ENCODE results near the gene MAVS.

MAVS gene

DNA sequence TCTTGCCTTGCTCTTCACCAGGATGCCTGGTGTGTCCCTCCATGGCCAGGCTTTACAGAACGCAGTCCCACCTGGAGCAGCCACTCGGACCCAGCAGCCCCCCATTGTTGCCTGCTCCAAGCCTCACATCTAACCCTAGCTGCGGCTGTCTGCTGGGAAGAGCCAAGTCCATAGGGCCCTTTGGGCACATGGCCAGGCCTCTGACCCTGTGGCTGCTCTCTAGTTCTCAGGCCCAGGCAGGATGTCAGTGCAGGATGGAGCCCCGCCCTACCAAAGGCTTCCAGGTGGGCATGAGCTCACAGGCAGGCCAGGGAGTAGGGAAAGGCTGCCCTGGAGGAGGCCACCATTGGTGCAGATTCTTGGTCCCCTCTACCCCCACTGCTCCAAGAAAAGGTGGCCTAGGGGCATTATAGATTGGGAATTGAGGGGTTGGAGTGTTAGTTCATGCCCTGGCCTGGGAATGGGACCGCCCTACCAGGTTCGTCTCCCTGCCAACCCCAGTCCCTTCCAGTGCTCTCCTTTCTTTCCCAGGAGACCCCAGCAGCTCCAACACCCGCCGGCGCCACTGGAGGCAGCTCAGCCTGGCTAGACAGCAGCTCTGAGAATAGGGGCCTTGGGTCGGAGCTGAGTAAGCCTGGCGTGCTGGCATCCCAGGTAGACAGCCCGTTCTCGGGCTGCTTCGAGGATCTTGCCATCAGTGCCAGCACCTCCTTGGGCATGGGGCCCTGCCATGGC lies 18.7 kb downstream of the MAVS start:
- TF ChIP-seq ZFP3 (CRISPR knock-in tag; IDR thresholded peaks at IDR 0.05): no peak
- TF ChIP-seq GLIS3 (CRISPR knock-in tag; IDR thresholded peaks at IDR 0.05): no peak
- no peak for TF ChIP-seq ZC3H10 (CRISPR knock-in tag; IDR thresholded peaks at IDR 0.05)
- no peak for TF ChIP-seq ZNF8 (CRISPR knock-in tag; IDR thresholded peaks at IDR 0.05)
- TF ChIP-seq OSR1 (CRISPR knock-in tag; IDR thresholded peaks at IDR 0.05): no peak
- TF ChIP-seq ARNTL (CRISPR knock-in tag; IDR thresholded peaks at IDR 0.05; ENCODE audit: borderline replicate concordance, low read depth): no peak
- TF ChIP-seq RARB (CRISPR knock-in tag; IDR thresholded peaks at IDR 0.05): no peak
- TF ChIP-seq ISL1 (CRISPR knock-in tag; IDR thresholded peaks at IDR 0.05): no peak
- no peak for TF ChIP-seq TSHZ2 (CRISPR knock-in tag; IDR thresholded peaks at IDR 0.05)
- no peak for ATAC-seq

GRCh38 chr20:3865887-3866407 lies 19.3 kb downstream of the MAVS start:
- no peak for ATAC-seq

More at GRCh38 chr20:3865887-3866407, 19.3 kb downstream of the MAVS start:
- TF ChIP-seq CSRNP3 (CRISPR knock-in tag; IDR thresholded peaks at IDR 0.05): no peak
- TF ChIP-seq ZNF565 (CRISPR knock-in tag; conservative IDR thresholded peaks at IDR 0.05; ENCODE audit: low read depth): no peak
- TF ChIP-seq SNAI2 (CRISPR knock-in tag; IDR thresholded peaks at IDR 0.05): no peak
- TF ChIP-seq ZFP3 (CRISPR knock-in tag; IDR thresholded peaks at IDR 0.05): no peak
- TF ChIP-seq PATZ1 (CRISPR knock-in tag; IDR thresholded peaks at IDR 0.05; ENCODE audit: borderline replicate concordance): no peak
- no peak for TF ChIP-seq TSHZ2 (CRISPR knock-in tag; IDR thresholded peaks at IDR 0.05)
- no peak for TF ChIP-seq PPARA (CRISPR knock-in tag; IDR thresholded peaks at IDR 0.05; ENCODE audit: borderline replicate concordance)
- TF ChIP-seq, protein P1, sequence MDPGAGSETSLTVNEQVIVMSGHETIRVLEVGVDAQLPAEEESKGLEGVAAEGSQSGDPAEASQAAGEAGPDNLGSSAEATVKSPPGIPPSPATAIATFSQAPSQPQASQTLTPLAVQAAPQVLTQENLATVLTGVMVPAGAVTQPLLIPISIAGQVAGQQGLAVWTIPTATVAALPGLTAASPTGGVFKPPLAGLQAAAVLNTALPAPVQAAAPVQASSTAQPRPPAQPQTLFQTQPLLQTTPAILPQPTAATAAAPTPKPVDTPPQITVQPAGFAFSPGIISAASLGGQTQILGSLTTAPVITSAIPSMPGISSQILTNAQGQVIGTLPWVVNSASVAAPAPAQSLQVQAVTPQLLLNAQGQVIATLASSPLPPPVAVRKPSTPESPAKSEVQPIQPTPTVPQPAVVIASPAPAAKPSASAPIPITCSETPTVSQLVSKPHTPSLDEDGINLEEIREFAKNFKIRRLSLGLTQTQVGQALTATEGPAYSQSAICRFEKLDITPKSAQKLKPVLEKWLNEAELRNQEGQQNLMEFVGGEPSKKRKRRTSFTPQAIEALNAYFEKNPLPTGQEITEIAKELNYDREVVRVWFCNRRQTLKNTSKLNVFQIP (CRISPR knock-in tag; IDR thresholded peaks at IDR 0.05; ENCODE audit: borderline replicate concordance, low read depth): no peak
- TF ChIP-seq ZC3H10 (CRISPR knock-in tag; IDR thresholded peaks at IDR 0.05): no peak
- TF ChIP-seq BACH2 (CRISPR knock-in tag; IDR thresholded peaks at IDR 0.05; ENCODE audit: borderline replicate concordance): no peak
- TF ChIP-seq, protein P2, sequence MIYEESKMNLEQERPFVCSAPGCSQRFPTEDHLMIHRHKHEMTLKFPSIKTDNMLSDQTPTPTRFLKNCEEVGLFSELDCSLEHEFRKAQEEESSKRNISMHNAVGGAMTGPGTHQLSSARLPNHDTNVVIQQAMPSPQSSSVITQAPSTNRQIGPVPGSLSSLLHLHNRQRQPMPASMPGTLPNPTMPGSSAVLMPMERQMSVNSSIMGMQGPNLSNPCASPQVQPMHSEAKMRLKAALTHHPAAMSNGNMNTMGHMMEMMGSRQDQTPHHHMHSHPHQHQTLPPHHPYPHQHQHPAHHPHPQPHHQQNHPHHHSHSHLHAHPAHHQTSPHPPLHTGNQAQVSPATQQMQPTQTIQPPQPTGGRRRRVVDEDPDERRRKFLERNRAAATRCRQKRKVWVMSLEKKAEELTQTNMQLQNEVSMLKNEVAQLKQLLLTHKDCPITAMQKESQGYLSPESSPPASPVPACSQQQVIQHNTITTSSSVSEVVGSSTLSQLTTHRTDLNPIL (CRISPR knock-in tag; IDR thresholded peaks at IDR 0.05; ENCODE audit: low read depth): no peak
- no peak for TF ChIP-seq GLIS3 (CRISPR knock-in tag; IDR thresholded peaks at IDR 0.05)
- no peak for TF ChIP-seq ZNF70 (CRISPR knock-in tag; IDR thresholded peaks at IDR 0.05)
- no peak for TF ChIP-seq TCF4 (CRISPR knock-in tag; IDR thresholded peaks at IDR 0.05; ENCODE audit: borderline replicate concordance)
